HCT116 (cell line): ENCODE results near the gene SLC51A. TPM values are rescaled to one million over a fixed set of nuclear protein-coding genes. Genes with fewer than 3 reads are reported as not detected.

Experiments
- ATAC-seq: fragments of 200-7000 bp; cut with Tn5 transposase; 2 replicates; pipeline ENCODE4 v1.9.1; 2020; ENCODE audit warnings: mild to moderate bottlenecking, moderate library complexity
- BruUV-seq: library from RNA; stranded (reverse); fragments of 400-500 nt; replicated peaks from 2 replicates; lab custom pipeline; 2021; lab: Mats Ljungman, UMichigan
- CTCF ChIA-PET: fragments of 300-600 bp; sonication (Branson Sonifier 250); formaldehyde crosslinking; loops from one replicate; lab custom pipeline; 2021; ENCODE audit warnings: antibody characterized with exemption; lab: Charles Lee
- POLR2A ChIA-PET: fragments of 300-600, 350-600 bp; sonication (Branson Sonifier 250); formaldehyde crosslinking; loops from one replicate; lab custom pipeline; 2021; ENCODE audit warnings: antibody characterized with exemption; lab: Charles Lee
- RAD21 ChIA-PET, 2 experiments: fragments of 300-600 bp; sonication (Branson Sonifier 250); formaldehyde crosslinking; loops; one replicate each; lab custom pipeline; 2023; ENCODE audit warnings: low total read pairs in 2 of 2; ENCODE audit not compliant: uncharacterized antibody in 2 of 2, unreplicated experiment in 2 of 2, low non-redundant PET in 1 of 2; lab: Charles Lee
- DNase-seq: peaks from one replicate; pipeline ENCODE4 v3.0.0-alpha.2; 2010; ENCODE audit warnings: low read depth, low spot score
- H2AFZ ChIP-seq: fragments of 200-600 bp; shearing (Covaris generic), sonication (generic); 2 replicates; pipeline ENCODE4 v1.6.1; 2017; ENCODE audit warnings: low read depth, mixed run types, mixed read lengths, antibody characterized with exemption, low read length; ENCODE audit not compliant: poor library complexity, severe bottlenecking
- H3K27ac ChIP-seq: 2 replicates; pipeline ENCODE4 v1.5.1; 2012; ENCODE audit warnings: low read depth, low read length
- H3K27me3 ChIP-seq: fragments of 200-600 bp; sonication (generic); 2 replicates; pipeline ENCODE4 v1.6.1; 2016; ENCODE audit warnings: mixed run types, low read length, mixed read lengths; ENCODE audit not compliant: insufficient read depth
- H3K36me3 ChIP-seq, 2 experiments: fragments of 200-500 bp in 1 of 2; fragments of 200-600 bp in 1 of 2; sonication (Bioruptor generic) in 1 of 2; sonication (generic) in 1 of 2; 2 replicates each; pipeline versions ENCODE4 v1.5.1 to v1.6.1; 2014 to 2016; ENCODE audit warnings: low read length in 2 of 2, inconsistent platforms in 1 of 2, mixed read lengths in 1 of 2, mixed run types in 1 of 2; ENCODE audit not compliant: insufficient read depth in 2 of 2, control insufficient read depth in 1 of 2
- H3K4me1 ChIP-seq, 2 experiments: fragments of 200-600 bp in 1 of 2; sonication (generic) in 1 of 2; 2 replicates each; pipeline versions ENCODE4 v1.5.1 to v1.6.1; 2012 to 2017; ENCODE audit warnings: low read length in 2 of 2, inconsistent platforms in 1 of 2, mild to moderate bottlenecking in 1 of 2, mixed read lengths in 1 of 2, mixed run types in 1 of 2, moderate library complexity in 1 of 2; ENCODE audit not compliant: insufficient read depth in 2 of 2, control insufficient read depth in 1 of 2
- H3K4me2 ChIP-seq: fragments of 200-600 bp; sonication (generic); 2 replicates; pipeline ENCODE4 v1.6.1; 2017; ENCODE audit warnings: mixed run types, low read length, mixed read lengths
- H3K4me3 ChIP-seq, 2 experiments: fragments of 200-600 bp in 1 of 2; sonication (generic) in 1 of 2; replicated peaks in 1 of 2; 2 replicates each; pipeline ENCODE4 v1.5.1; 2011 to 2016; ENCODE audit warnings: low read length in 2 of 2, control low read depth in 1 of 2, low read depth in 1 of 2, mild to moderate bottlenecking in 1 of 2, mixed read lengths in 1 of 2, mixed run types in 1 of 2
- H3K79me2 ChIP-seq: fragments of 200-600 bp; sonication (generic); 2 replicates; pipeline ENCODE4 v1.6.1; 2017; ENCODE audit warnings: mild to moderate bottlenecking, mixed run types, low read length, moderate library complexity, mixed read lengths; ENCODE audit not compliant: insufficient read depth
- H3K9ac ChIP-seq: fragments of 200-600 bp; sonication (generic); 2 replicates; pipeline ENCODE4 v1.6.1; 2016; ENCODE audit warnings: low read length, mixed read lengths
- H3K9me2 ChIP-seq: fragments of 200-600 bp; sonication (generic), shearing (Covaris generic); 2 replicates; pipeline ENCODE4 v1.6.1; 2017; ENCODE audit warnings: mixed run types, mild to moderate bottlenecking, moderate library complexity; ENCODE audit not compliant: insufficient read depth
- H3K9me3 ChIP-seq, 2 experiments: fragments of 200-500 bp in 1 of 2; fragments of 200-600 bp in 1 of 2; sonication (Bioruptor generic) in 1 of 2; sonication (generic) in 1 of 2; 2 replicates each; pipeline ENCODE4 v1.6.1; 2014 to 2017; ENCODE audit warnings: low read length in 2 of 2, mixed read lengths in 2 of 2, inconsistent platforms in 1 of 2, low read depth in 1 of 2, mild to moderate bottlenecking in 1 of 2, mixed run types in 1 of 2, moderate library complexity in 1 of 2; ENCODE audit not compliant: control insufficient read depth in 1 of 2, insufficient read depth in 1 of 2
- H4K20me1 ChIP-seq: fragments of 200-600 bp; sonication (generic), shearing (Covaris generic); 2 replicates; pipeline ENCODE4 v1.6.1; 2017; ENCODE audit warnings: mixed run types, mild to moderate bottlenecking, moderate library complexity; ENCODE audit not compliant: insufficient read depth
- CBX3 ChIP-seq: IDR thresholded peaks from 2 replicates; pipeline ENCODE4 v1.6.1; 2012; ENCODE audit warnings: low read depth
- CEBPB ChIP-seq: IDR thresholded peaks from 2 replicates; pipeline ENCODE4 v1.6.1; 2012; ENCODE audit warnings: low read depth
- ELF1 ChIP-seq: IDR thresholded peaks from 2 replicates; pipeline ENCODE4 v1.6.1; 2012; ENCODE audit warnings: low read depth, borderline replicate concordance
- FOSL1 ChIP-seq: IDR thresholded peaks from 2 replicates; pipeline ENCODE4 v1.6.1; 2012; ENCODE audit warnings: low read depth
- JUND ChIP-seq: IDR thresholded peaks from 2 replicates; pipeline ENCODE4 v1.6.1; 2012
- POLR2AphosphoS5 ChIP-seq: IDR thresholded peaks from 2 replicates; pipeline ENCODE4 v1.6.1; 2011; ENCODE audit warnings: mild to moderate bottlenecking, low read depth, low read length, moderate library complexity
- SIN3A ChIP-seq: IDR thresholded peaks from 2 replicates; pipeline ENCODE4 v1.6.1; 2012; ENCODE audit warnings: low read depth
- SP1 ChIP-seq: IDR thresholded peaks from 2 replicates; pipeline ENCODE4 v1.6.1; 2012; ENCODE audit warnings: low read depth
- SRF ChIP-seq: IDR thresholded peaks from 2 replicates; pipeline ENCODE4 v1.6.1; 2012; ENCODE audit warnings: low read depth
- ZFX ChIP-seq: fragments of 450-650 bp; IDR thresholded peaks from 2 replicates; pipeline ENCODE4 v1.6.1; 2017
- intact Hi-C: fragments of 100-400 bp; cut with micrococcal nuclease; formaldehyde crosslinking; loops from 2 replicates; pipeline ENCODE4 v1.10.0; 2022
- total RNA-seq: library from RNA; stranded (reverse); gene quantifications from one replicate; pipeline ENCODE4 v1.2.1, GENCODE V29; 2021; ENCODE audit not compliant: unreplicated experiment
- TF ChIP-seq, protein P1 (sequence below): IDR thresholded peaks from 2 replicates; pipeline ENCODE4 v1.6.1; 2012
- TF ChIP-seq, protein P2 (sequence below): IDR thresholded peaks from 2 replicates; pipeline ENCODE4 v1.6.1; 2012; ENCODE audit warnings: low read depth
- TF ChIP-seq, protein P3 (sequence below), 3 experiments: fragments of 200-600 bp in 1 of 3; sonication (generic) in 1 of 3; IDR thresholded peaks in 2 of 3; conservative IDR thresholded peaks in 1 of 3; 2 replicates each; pipeline ENCODE4 v1.5.1; 2012 to 2017; ENCODE audit warnings: low read depth in 2 of 3, low read length in 2 of 3, antibody characterized with exemption in 1 of 3, borderline replicate concordance in 1 of 3, control low read depth in 1 of 3, mild to moderate bottlenecking in 1 of 3, mixed read lengths in 1 of 3, mixed run types in 1 of 3, moderate library complexity in 1 of 3; ENCODE audit not compliant: insufficient read depth in 1 of 3
- TF ChIP-seq, protein P4 (sequence below): IDR thresholded peaks from 2 replicates; pipeline ENCODE4 v1.6.1; 2011; ENCODE audit warnings: mild to moderate bottlenecking, low read length, moderate library complexity; ENCODE audit not compliant: insufficient replicate concordance; ENCODE audit errors: extremely low read depth

The SLC51A gene
- total RNA-seq, 1 experiment from 2014 or later, result not detected

DNA sequence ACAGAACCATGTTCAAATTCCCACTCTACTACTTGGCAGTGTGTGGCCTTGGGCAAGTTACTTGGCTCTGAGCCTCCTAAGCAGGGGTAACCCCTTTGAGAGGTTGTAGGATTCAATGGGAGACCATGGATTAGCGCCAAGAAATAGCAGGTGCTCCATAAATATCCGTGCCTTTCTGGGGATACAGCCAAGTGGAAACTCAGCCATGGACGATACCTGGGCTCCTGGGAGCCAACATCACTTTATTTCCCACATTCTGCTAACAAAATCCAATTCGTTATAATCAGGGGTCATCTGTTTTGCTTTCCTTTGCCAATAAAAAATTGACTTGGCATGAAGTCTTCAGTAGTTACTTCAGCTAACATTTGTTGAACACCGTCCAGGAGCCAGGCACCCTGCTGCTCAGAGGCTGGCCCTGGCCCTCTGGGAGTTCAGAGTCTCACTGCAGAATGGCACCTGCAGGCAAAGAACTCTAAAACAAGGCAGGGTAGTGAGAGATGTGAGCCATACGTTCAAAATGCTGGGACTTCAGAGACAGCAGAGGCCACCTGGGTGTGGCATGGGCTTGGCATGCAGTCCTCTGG is 47.4 kb upstream of the SLC51A start:
- no peaks in the 10 kb centered on the region for H3K36me3 ChIP-seq
- no peaks in the 10 kb centered on the region for H3K4me1 ChIP-seq
- RAD21 ChIA-PET, result no interaction called here
- H3K9me3 ChIP-seq, result no peaks in the 10 kb centered on the region
- CTCF ChIA-PET, result no interaction called here
- no peak overlapping the region for H2AFZ ChIP-seq
- no peak overlapping the region for H3K4me2 ChIP-seq
- H3K27ac ChIP-seq, result no peak overlapping the region
- intact Hi-C loops, result no loop called here
- POLR2A ChIA-PET, result no interaction called here
- no peaks in the 10 kb centered on the region for H3K9me2 ChIP-seq
- H4K20me1 ChIP-seq, result no peaks in the 10 kb centered on the region
- no peak overlapping the region for H3K4me3 ChIP-seq
- ATAC-seq (no peak), DNase-seq (no peak)
- H3K79me2 ChIP-seq, result no peaks in the 10 kb centered on the region
- no TSS peak for BruUV-seq
- no peak overlapping the region for H3K9ac ChIP-seq
- H3K27me3 ChIP-seq, result no peaks in the 10 kb centered on the region
- TF ChIP-seq CEBPB (no peak), POLR2AphosphoS5 (no peak), ZFX (no peak), SRF (no peak), ELF1 (no peak), JUND (no peak), SIN3A (no peak), CBX3 (no peak), SP1 (no peak), FOSL1 (no peak)
- TF ChIP-seq, protein P1, sequence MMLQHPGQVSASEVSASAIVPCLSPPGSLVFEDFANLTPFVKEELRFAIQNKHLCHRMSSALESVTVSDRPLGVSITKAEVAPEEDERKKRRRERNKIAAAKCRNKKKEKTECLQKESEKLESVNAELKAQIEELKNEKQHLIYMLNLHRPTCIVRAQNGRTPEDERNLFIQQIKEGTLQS, result no peak
- TF ChIP-seq, protein P2, sequence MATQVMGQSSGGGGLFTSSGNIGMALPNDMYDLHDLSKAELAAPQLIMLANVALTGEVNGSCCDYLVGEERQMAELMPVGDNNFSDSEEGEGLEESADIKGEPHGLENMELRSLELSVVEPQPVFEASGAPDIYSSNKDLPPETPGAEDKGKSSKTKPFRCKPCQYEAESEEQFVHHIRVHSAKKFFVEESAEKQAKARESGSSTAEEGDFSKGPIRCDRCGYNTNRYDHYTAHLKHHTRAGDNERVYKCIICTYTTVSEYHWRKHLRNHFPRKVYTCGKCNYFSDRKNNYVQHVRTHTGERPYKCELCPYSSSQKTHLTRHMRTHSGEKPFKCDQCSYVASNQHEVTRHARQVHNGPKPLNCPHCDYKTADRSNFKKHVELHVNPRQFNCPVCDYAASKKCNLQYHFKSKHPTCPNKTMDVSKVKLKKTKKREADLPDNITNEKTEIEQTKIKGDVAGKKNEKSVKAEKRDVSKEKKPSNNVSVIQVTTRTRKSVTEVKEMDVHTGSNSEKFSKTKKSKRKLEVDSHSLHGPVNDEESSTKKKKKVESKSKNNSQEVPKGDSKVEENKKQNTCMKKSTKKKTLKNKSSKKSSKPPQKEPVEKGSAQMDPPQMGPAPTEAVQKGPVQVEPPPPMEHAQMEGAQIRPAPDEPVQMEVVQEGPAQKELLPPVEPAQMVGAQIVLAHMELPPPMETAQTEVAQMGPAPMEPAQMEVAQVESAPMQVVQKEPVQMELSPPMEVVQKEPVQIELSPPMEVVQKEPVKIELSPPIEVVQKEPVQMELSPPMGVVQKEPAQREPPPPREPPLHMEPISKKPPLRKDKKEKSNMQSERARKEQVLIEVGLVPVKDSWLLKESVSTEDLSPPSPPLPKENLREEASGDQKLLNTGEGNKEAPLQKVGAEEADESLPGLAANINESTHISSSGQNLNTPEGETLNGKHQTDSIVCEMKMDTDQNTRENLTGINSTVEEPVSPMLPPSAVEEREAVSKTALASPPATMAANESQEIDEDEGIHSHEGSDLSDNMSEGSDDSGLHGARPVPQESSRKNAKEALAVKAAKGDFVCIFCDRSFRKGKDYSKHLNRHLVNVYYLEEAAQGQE, result no peak
- TF ChIP-seq, protein P3, sequence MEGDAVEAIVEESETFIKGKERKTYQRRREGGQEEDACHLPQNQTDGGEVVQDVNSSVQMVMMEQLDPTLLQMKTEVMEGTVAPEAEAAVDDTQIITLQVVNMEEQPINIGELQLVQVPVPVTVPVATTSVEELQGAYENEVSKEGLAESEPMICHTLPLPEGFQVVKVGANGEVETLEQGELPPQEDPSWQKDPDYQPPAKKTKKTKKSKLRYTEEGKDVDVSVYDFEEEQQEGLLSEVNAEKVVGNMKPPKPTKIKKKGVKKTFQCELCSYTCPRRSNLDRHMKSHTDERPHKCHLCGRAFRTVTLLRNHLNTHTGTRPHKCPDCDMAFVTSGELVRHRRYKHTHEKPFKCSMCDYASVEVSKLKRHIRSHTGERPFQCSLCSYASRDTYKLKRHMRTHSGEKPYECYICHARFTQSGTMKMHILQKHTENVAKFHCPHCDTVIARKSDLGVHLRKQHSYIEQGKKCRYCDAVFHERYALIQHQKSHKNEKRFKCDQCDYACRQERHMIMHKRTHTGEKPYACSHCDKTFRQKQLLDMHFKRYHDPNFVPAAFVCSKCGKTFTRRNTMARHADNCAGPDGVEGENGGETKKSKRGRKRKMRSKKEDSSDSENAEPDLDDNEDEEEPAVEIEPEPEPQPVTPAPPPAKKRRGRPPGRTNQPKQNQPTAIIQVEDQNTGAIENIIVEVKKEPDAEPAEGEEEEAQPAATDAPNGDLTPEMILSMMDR (IDR thresholded peaks at IDR 0.05 in 2 of 3, conservative IDR thresholded peaks at IDR 0.05 in 1 of 3; ENCODE audit: borderline replicate concordance in 1 of 3, insufficient read depth in 1 of 3, low read depth in 2 of 3, low read length in 2 of 3), result no peak
- TF ChIP-seq, protein P4, sequence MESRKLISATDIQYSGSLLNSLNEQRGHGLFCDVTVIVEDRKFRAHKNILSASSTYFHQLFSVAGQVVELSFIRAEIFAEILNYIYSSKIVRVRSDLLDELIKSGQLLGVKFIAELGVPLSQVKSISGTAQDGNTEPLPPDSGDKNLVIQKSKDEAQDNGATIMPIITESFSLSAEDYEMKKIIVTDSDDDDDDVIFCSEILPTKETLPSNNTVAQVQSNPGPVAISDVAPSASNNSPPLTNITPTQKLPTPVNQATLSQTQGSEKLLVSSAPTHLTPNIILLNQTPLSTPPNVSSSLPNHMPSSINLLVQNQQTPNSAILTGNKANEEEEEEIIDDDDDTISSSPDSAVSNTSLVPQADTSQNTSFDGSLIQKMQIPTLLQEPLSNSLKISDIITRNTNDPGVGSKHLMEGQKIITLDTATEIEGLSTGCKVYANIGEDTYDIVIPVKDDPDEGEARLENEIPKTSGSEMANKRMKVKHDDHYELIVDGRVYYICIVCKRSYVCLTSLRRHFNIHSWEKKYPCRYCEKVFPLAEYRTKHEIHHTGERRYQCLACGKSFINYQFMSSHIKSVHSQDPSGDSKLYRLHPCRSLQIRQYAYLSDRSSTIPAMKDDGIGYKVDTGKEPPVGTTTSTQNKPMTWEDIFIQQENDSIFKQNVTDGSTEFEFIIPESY, result no peak
